Measurements from ENCODE around the gene SLC4A3. TPM values are rescaled to one million over a fixed set of nuclear protein-coding genes. Genes with fewer than 3 reads are reported as not detected.

The SLC4A3 gene
- total and polyA plus RNA-seq, 2 donors (not counting 3 experiments of a cell fraction or from before 2014, with no cell fraction given): 0.29 to 0.35 TPM

GRCh38 chr2:219624565-219624964 lies 2.9 kb upstream of the SLC4A3 start:
- no peaks in the 10 kb centered on the region for H3K36me3 ChIP-seq (ENCODE audit: control insufficient read depth in 2 of 2, extremely low read depth in 1 of 2, insufficient read depth in 2 of 2, low read length in 2 of 2)
- H3K4me1 ChIP-seq (ENCODE audit: control insufficient read depth, extremely low read depth, insufficient read depth, low read length): no peaks in the 10 kb centered on the region
- CTCF ChIA-PET: interaction anchor here (1.3 kb wide), 1 partner anchor 64 kb away, joined by 6 read pairs; no protein-coding TSS in a partner anchor
- H4K20me1 ChIP-seq (replicated peaks; ENCODE audit: control insufficient read depth, extremely low read depth, insufficient read depth, low read length): no peaks in the 10 kb centered on the region
- FAIRE-seq: no peak
- H3K4me3 ChIP-seq (replicated peaks in 1 of 3; ENCODE audit: insufficient read depth in 1 of 3, low read depth in 1 of 3, low read length in 3 of 3): no peak overlapping the region
- intact Hi-C loops (cut with micrococcal nuclease): no loop called here
- DNase-seq (ENCODE audit: low read depth, low spot score): no peak
- POLR2A ChIA-PET: no interaction called here
- TF ChIP-seq JUN (IDR thresholded peaks at IDR 0.05; ENCODE audit: borderline replicate concordance, insufficient read depth, insufficient read length, low read depth) (no peak), EZH2 (IDR thresholded peaks at IDR 0.05; ENCODE audit: borderline replicate concordance, low read depth, low read length, severe bottlenecking) (no peak), MAX (IDR thresholded peaks at IDR 0.05; ENCODE audit: insufficient read depth, insufficient read length) (no peak), POLR2AphosphoS5 (IDR thresholded peaks at IDR 0.05; ENCODE audit: insufficient read depth, low read depth, low read length) (no peak), POLR2A (IDR thresholded peaks at IDR 0.05; ENCODE audit: low read depth, low read length) (no peak), MYC (IDR thresholded peaks at IDR 0.05; ENCODE audit: low read depth, low read length) (no peak), GATA2 (IDR thresholded peaks at IDR 0.05; ENCODE audit: insufficient read depth, insufficient read length, low read depth, low read length) (no peak), FOS (IDR thresholded peaks at IDR 0.05; ENCODE audit: borderline replicate concordance, insufficient read depth, low read length) (no peak), CTCF (IDR thresholded peaks at IDR 0.05; ENCODE audit: extremely low read depth in 1 of 2, insufficient read depth in 1 of 2, low read depth in 1 of 2, low read length in 2 of 2) (no peak)
- H3K27ac ChIP-seq (ENCODE audit: insufficient read depth, low read depth, low read length): no peak overlapping the region
- H3K9me3 ChIP-seq (replicated peaks; ENCODE audit: control insufficient read depth, insufficient read depth, low read length): no peaks in the 10 kb centered on the region
- dilution Hi-C loops (cut with MboI; ENCODE audit: extremely low pct_ligation_motif_present, low sequenced_read_pairs): no loop called here
- peaks cover 12 to 14% of the 10 kb centered on the region in 2 experiments for H3K27me3 ChIP-seq (ENCODE audit: control insufficient read depth in 2 of 2, insufficient read depth in 2 of 2, low read length in 2 of 2)
- no TSS peak for BruUV-seq (replicated peaks)
- no peak overlapping the region for H3K9ac ChIP-seq (replicated peaks; ENCODE audit: extremely low read depth, insufficient read depth, low read length)
- H3K9me1 ChIP-seq (replicated peaks; ENCODE audit: control insufficient read depth, extremely low read depth, insufficient read depth, low read length): no peaks in the 10 kb centered on the region
- H3K4me2 ChIP-seq (ENCODE audit: insufficient read depth, low read length): no peak overlapping the region
- H2AFZ ChIP-seq (ENCODE audit: low read depth, low read length): no peak overlapping the region
- no peaks in the 10 kb centered on the region for H3K79me2 ChIP-seq (ENCODE audit: control insufficient read depth, insufficient read depth, low read length)
